ENCODE results near the gene FOSB. TPM values are rescaled to one million over a fixed set of nuclear protein-coding genes. Genes with fewer than 3 reads are reported as not detected.
A peak's percentile ranks its signal among the peaks of the same experiment; 100 is the strongest.

Gene FOSB
- total RNA-seq, 4 donors from 2014 or later, result 306 to 713 (median 395) TPM

DNA sequence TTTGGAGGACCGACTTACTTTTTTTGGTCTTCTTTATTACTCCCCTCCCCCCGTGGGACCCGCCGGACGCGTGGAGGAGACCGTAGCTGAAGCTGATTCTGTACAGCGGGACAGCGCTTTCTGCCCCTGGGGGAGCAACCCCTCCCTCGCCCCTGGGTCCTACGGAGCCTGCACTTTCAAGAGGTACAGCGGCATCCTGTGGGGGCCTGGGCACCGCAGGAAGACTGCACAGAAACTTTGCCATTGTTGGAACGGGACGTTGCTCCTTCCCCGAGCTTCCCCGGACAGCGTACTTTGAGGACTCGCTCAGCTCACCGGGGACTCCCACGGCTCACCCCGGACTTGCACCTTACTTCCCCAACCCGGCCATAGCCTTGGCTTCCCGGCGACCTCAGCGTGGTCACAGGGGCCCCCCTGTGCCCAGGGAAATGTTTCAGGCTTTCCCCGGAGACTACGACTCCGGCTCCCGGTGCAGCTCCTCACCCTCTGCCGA is 409 bp downstream of the FOSB start:
- no peak for TF ChIP-seq CTCF (IDR thresholded peaks at IDR 0.05)
- ATAC-seq (ENCODE audit: low FRiP score) (no peak), DNase-seq (ENCODE audit: low spot score) (no peak)

GRCh38 chr19:45468803-45469131 is 971 bp downstream of the FOSB start:
- DNase-seq (ENCODE audit: low spot score) (no peak), ATAC-seq (ENCODE audit: low FRiP score) (no peak)
- no peak for TF ChIP-seq CTCF (IDR thresholded peaks at IDR 0.05)

- no peak for TF ChIP-seq CTCF (IDR thresholded peaks at IDR 0.05)
- DNase-seq (ENCODE audit: low spot score) (no peak), ATAC-seq (ENCODE audit: low FRiP score) (peak; percentile 23)
These were observed 1.5 kb downstream of the FOSB start for GRCh38 chr19:45469132-45469944.

DNA sequence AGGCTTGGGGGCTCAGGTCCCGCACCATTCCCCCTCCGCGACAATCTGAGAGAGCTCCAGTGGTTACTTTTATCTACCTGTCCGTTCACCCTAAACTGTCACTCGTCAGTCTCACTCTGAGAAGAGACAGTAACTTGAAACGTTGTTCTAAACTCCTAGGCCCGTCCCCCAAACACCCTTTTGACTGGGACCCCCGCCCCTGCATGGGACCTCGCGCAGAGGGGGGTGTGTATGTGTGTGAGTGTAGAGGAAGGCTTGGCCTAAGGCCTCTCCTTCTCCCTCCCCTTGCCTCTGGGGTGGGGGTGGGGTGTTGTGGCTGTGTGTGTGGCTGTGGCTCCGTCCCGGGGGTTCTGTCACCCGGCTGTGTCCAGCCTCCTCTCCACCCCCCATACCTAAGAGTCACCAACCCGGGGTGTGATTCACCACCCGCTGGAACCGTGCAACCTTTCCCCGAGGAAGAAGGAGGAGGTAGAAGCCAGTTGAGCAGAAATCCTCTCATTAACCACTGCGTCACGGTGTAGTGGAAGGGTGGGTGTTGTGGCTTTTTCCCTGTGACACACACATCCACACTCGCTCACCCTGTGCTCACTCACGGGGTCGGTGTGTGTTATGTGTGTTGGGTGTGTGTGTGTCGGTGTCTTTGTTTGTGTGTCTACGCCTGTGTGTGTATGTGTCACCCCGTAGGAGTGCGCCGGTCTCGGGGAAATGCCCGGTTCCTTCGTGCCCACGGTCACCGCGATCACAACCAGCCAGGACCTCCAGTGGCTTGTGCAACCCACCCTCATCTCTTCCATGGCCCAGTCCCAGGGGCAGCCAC is 2.4 kb downstream of the FOSB start:
- DNase-seq (ENCODE audit: low spot score), result no peak
- TF ChIP-seq CTCF (IDR thresholded peaks at IDR 0.05), result no peak
- no peak for ATAC-seq (ENCODE audit: low FRiP score)

GRCh38 chr19:45470762-45471081 is 2.9 kb downstream of the FOSB start:
- no peak for TF ChIP-seq CTCF (IDR thresholded peaks at IDR 0.05)
- no peak for DNase-seq (ENCODE audit: low spot score)
- ATAC-seq (ENCODE audit: low FRiP score), result no peak

DNA sequence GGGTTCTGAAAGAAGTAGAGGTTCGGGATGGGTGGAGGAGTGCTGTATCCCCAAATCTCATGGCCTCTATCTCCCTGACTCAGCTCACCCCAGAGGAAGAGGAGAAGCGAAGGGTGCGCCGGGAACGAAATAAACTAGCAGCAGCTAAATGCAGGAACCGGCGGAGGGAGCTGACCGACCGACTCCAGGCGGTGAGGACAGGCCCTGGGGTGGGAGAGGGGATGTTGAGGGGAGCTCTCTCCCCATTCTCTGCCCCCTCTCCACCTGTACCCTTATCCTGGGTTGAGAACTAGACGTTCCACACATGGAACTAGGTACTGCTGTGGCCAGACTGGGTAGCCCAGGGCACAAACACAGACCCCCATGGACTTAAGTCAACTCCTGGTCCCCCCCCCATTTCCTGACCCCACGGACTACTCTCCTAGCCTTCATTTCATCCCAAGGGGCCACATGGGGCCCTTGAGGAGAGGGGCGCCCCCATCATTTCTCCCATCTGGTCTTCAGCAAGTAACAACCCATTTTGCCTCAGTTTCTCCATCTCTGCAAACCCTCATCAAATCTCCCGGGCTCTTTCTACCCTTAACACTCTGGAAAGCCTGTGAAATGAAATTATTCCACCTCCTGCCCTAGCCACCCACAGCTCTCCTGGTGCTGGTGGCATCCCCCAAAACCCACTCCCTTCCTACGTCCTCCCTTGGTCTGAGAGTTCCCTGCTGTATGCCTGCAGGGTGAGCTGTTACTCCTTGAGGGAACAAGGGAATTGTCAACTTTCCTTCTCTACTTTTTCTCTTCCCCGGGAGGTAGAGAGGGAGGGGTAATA is 3.5 kb downstream of the FOSB start:
- ATAC-seq (ENCODE audit: low FRiP score) (no peak), DNase-seq (ENCODE audit: low spot score) (no peak)
- TF ChIP-seq CTCF (IDR thresholded peaks at IDR 0.05), result no peak

Data from omental fat pad (tissue), 4 donors.